SK-N-SH (cell line): ENCODE data around the gene MORN3. TPM values are rescaled to one million over a fixed set of nuclear protein-coding genes. Genes with fewer than 3 reads are reported as not detected.

ENCODE experiments used
- CTCF ChIA-PET: fragments of 300-600, 350-600 bp; formaldehyde crosslinking; extraction: SDS; loops from one replicate; lab custom pipeline; 2021; lab: Yijun Ruan, JAX
- POLR2A ChIA-PET: fragments of 350-600 bp; sonication (Branson Sonifier 250); formaldehyde crosslinking; extraction: SDS; loops from one replicate; lab custom pipeline; 2020; ENCODE audit warnings: antibody characterized with exemption, inconsistent platforms; lab: Yijun Ruan, JAX
- DNase-seq: peaks from one replicate; pipeline ENCODE4 v3.0.0; 2012
- H2AFZ ChIP-seq: fragments of 200-600 bp; sonication (generic); 2 replicates; pipeline ENCODE4 v1.8.1; 2016; ENCODE audit warnings: antibody characterized with exemption, mild to moderate bottlenecking, low read depth
- H3F3A ChIP-seq: fragments of 200-600 bp; sonication (generic); replicated peaks from 2 replicates; pipeline ENCODE3; 2016; ENCODE audit warnings: antibody characterized with exemption, mild to moderate bottlenecking; ENCODE audit not compliant: insufficient read depth
- H3K27ac ChIP-seq, 2 experiments: fragments of 200-500 bp in 1 of 2; fragments of 200-600 bp in 1 of 2; sonication (Bioruptor generic) in 1 of 2; sonication (generic), shearing (Covaris generic) in 1 of 2; 2 replicates each; pipeline versions ENCODE4 v1.5.1 to v1.6.1; 2014 to 2016; ENCODE audit warnings: low read depth in 2 of 2, inconsistent platforms in 1 of 2, low read length in 1 of 2, mild to moderate bottlenecking in 1 of 2, mixed read lengths in 1 of 2
- H3K27me3 ChIP-seq: fragments of 200-600 bp; sonication (generic), shearing (Covaris generic); 2 replicates; pipeline ENCODE4 v1.6.1; 2016; ENCODE audit warnings: mixed run types; ENCODE audit not compliant: insufficient read depth
- H3K36me3 ChIP-seq, 2 experiments: fragments of 200-500 bp in 1 of 2; fragments of 200-600 bp in 1 of 2; sonication (Bioruptor generic) in 1 of 2; sonication (generic) in 1 of 2; replicated peaks in 1 of 2; 2 replicates each; pipeline versions ENCODE3 to v1.5.1; 2014 to 2016; ENCODE audit warnings: low read length in 1 of 2, mild to moderate bottlenecking in 1 of 2; ENCODE audit not compliant: insufficient read depth in 2 of 2, control insufficient read depth in 1 of 2
- H3K4me1 ChIP-seq, 2 experiments: fragments of 200-500 bp in 1 of 2; fragments of 200-600 bp in 1 of 2; sonication (Bioruptor generic) in 1 of 2; sonication (generic), shearing (Covaris generic) in 1 of 2; 2 replicates each; pipeline versions ENCODE4 v1.5.1 to v1.6.1; 2014 to 2016; ENCODE audit warnings: low read depth in 1 of 2, low read length in 1 of 2, mixed run types in 1 of 2; ENCODE audit not compliant: insufficient read depth in 2 of 2, control insufficient read depth in 1 of 2
- H3K4me2 ChIP-seq: fragments of 200-600 bp; sonication (generic), shearing (Covaris generic); 2 replicates; pipeline ENCODE4 v1.6.1; 2017; ENCODE audit warnings: mixed run types
- H3K4me3 ChIP-seq, 2 experiments: fragments of 200-500 bp in 1 of 2; fragments of 200-600 bp in 1 of 2; sonication (Bioruptor generic) in 1 of 2; sonication (generic), shearing (Covaris generic) in 1 of 2; 2 replicates each; pipeline versions ENCODE4 v1.5.1 to v1.8.1; 2014 to 2016; ENCODE audit warnings: low read depth in 2 of 2, inconsistent platforms in 1 of 2, low read length in 1 of 2, mild to moderate bottlenecking in 1 of 2, mixed read lengths in 1 of 2, moderate library complexity in 1 of 2
- H3K79me2 ChIP-seq: fragments of 200-600 bp; sonication (generic); 2 replicates; pipeline ENCODE4 v1.8.1; 2017; ENCODE audit warnings: mild to moderate bottlenecking; ENCODE audit not compliant: insufficient read depth
- H3K9ac ChIP-seq: fragments of 200-600 bp; sonication (generic); 2 replicates; pipeline ENCODE4 v1.6.1; 2017; ENCODE audit warnings: mixed run types
- H3K9me2 ChIP-seq: fragments of 200-600 bp; sonication (generic); 2 replicates; pipeline ENCODE4 v1.6.1; 2017; ENCODE audit warnings: mixed run types
- H3K9me3 ChIP-seq: fragments of 200-600 bp; sonication (generic); 2 replicates; pipeline ENCODE4 v1.6.1; 2017; ENCODE audit warnings: mixed run types, mild to moderate bottlenecking, moderate library complexity
- H4K20me1 ChIP-seq: fragments of 200-600 bp; sonication (generic); 2 replicates; pipeline ENCODE4 v1.6.1; 2017; ENCODE audit warnings: mild to moderate bottlenecking, mixed run types; ENCODE audit not compliant: insufficient read depth
- EZH2phosphoT487 ChIP-seq: fragments of 200-600 bp; sonication (generic); IDR thresholded peaks from 2 replicates; pipeline ENCODE4 v1.6.1; 2017; ENCODE audit warnings: low read depth, mixed run types, mild to moderate bottlenecking, antibody characterized with exemption, moderate library complexity, borderline replicate concordance
- GABPA ChIP-seq: IDR thresholded peaks from 2 replicates; pipeline ENCODE4 v1.4.0; 2012; ENCODE audit warnings: low read depth, mild to moderate bottlenecking
- GATA2 ChIP-seq: sonication (generic); formaldehyde crosslinking; IDR thresholded peaks from 2 replicates; pipeline ENCODE4 v1.5.0; 2020; ENCODE audit warnings: mild to moderate bottlenecking, missing genetic modification reagents
- IRF3 ChIP-seq: fragments of 150-350 bp; IDR thresholded peaks from 2 replicates; pipeline ENCODE4 v1.6.1; 2016; ENCODE audit warnings: mild to moderate bottlenecking, low read depth, low read length
- MEF2A ChIP-seq: IDR thresholded peaks from 2 replicates; pipeline ENCODE4 v1.4.0; 2012; ENCODE audit warnings: low read depth, borderline replicate concordance
- RAD21 ChIP-seq: IDR thresholded peaks from 2 replicates; pipeline ENCODE4 v1.6.1; 2012; ENCODE audit warnings: mild to moderate bottlenecking, low read length
- RFX5 ChIP-seq: IDR thresholded peaks from 2 replicates; pipeline ENCODE4 v1.6.1; 2012; ENCODE audit warnings: mild to moderate bottlenecking, improper control_type of control experiment, low read length
- SIN3A ChIP-seq: IDR thresholded peaks from 2 replicates; pipeline ENCODE4 v1.6.1; 2012; ENCODE audit warnings: low read depth, mild to moderate bottlenecking, low read length, moderate library complexity, borderline replicate concordance
- SMC3 ChIP-seq: IDR thresholded peaks from 2 replicates; pipeline ENCODE4 v1.6.1; 2012; ENCODE audit warnings: low read depth, low read length, improper control_type of control experiment
- USF1 ChIP-seq: IDR thresholded peaks from 2 replicates; pipeline ENCODE4 v1.4.0; 2012; ENCODE audit warnings: low read depth, borderline replicate concordance
- YY1 ChIP-seq: IDR thresholded peaks from 2 replicates; pipeline ENCODE4 v1.4.0; 2012; ENCODE audit warnings: low read depth, mild to moderate bottlenecking
- ZBTB33 ChIP-seq: IDR thresholded peaks from 2 replicates; pipeline ENCODE4 v1.4.0; 2012; ENCODE audit warnings: low read depth, borderline replicate concordance
- WGBS: methylation state at CpG from one replicate; pipeline ENCODE4 v1.1.6; 2017; ENCODE audit warnings: low lambda C conversion rate; 5-methylcytosine and 5-hydroxymethylcytosine counted together
- polyA plus RNA-seq, 3 experiments: library from polyadenylated mRNA; depleted of rRNA; stranded (reverse); fragments of >200 nt; gene quantifications; 2 replicates each; pipeline ENCODE4 v1.2.3, GENCODE V29; 2012

MORN3 gene
- polyA plus RNA-seq, 1 of the 3 experiments (the other 2 are of a cell fraction) = 2.7 TPM

- 0 out of 2 replicates have a peak overlapping the region, but pooled peaks have one; percentile 76 for H3K9ac ChIP-seq
- no peak overlapping the region for H3K27ac ChIP-seq
- H3K4me2 ChIP-seq = peak overlapping the region; percentile 96
- POLR2A ChIA-PET = interaction anchor here (1.3 to 2.1 kb wide), 2 partner anchors 54 to 81 kb away, joined by 5 to 15 read pairs; partner anchors contain the start of gene RHOF
- WGBS = 53% methylated on average over 6 of the region's 6 CpGs
- TF ChIP-seq ZBTB33 (no peak), GABPA (no peak), SMC3 (no peak), GATA2 (CRISPR knock-in tag) (no peak), SIN3A (no peak), RAD21 (no peak), YY1 (no peak), USF1 (no peak), EZH2phosphoT487 (no peak), RFX5 (no peak), IRF3 (no peak), MEF2A (no peak)
- no peak overlapping the region for H2AFZ ChIP-seq
- H3K9me3 ChIP-seq = no peaks in the 10 kb centered on the region
- H3F3A ChIP-seq = peaks cover 6% of the 10 kb centered on the region
- H3K36me3 ChIP-seq = no peaks in the 10 kb centered on the region
- peaks cover 47% of the 10 kb centered on the region for H3K79me2 ChIP-seq
- CTCF ChIA-PET = interaction anchor here (0.6 to 4.9 kb wide), 7 partner anchors 23 to 98 kb away, joined by 3 to 46 read pairs (median 3); partner anchors contain the start of gene RHOF
- DNase-seq = no peak
- no peaks in the 10 kb centered on the region for H4K20me1 ChIP-seq
- H3K9me2 ChIP-seq = no peaks in the 10 kb centered on the region
- peak overlapping the region; percentile 76 to 97 for H3K4me3 ChIP-seq
- peaks cover 6 to 8% of the 10 kb centered on the region in 2 experiments; a peak in 2 of 4 replicates for H3K4me1 ChIP-seq
- H3K27me3 ChIP-seq = no peaks in the 10 kb centered on the region
Measured at GRCh38 chr12:121713793-121714192, 44.3 kb upstream of the MORN3 start.
